ENCODE data around the gene DSG3.

Gene DSG3

DNA sequence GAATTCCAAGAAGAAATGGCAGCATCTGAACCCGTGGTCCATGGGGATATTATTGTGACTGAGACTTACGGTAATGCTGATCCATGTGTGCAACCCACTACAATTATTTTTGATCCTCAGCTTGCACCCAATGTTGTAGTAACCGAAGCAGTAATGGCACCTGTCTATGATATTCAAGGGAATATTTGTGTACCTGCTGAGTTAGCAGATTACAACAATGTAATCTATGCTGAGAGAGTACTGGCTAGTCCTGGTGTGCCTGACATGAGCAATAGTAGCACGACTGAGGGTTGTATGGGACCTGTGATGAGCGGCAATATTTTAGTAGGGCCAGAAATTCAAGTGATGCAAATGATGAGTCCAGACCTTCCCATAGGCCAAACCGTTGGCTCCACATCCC lies 34.4 kb upstream of the DSG3 start:
- no peaks in the 10 kb centered on the region for H3F3A ChIP-seq (ENCODE audit: low read depth)
- H3K9ac ChIP-seq (ENCODE audit: low read depth, low read length, poor library complexity, severe bottlenecking), result no peak overlapping the region
- no peaks in the 10 kb centered on the region for H4K20me1 ChIP-seq (ENCODE audit: insufficient read depth, low read length, poor library complexity, severe bottlenecking)
- TF ChIP-seq EZH2phosphoT487 (IDR thresholded peaks at IDR 0.05; ENCODE audit: borderline replicate concordance), result no peak
- TF ChIP-seq CTCF (conservative IDR thresholded peaks at IDR 0.05; ENCODE audit: low read length), result no peak
- H3K79me2 ChIP-seq (ENCODE audit: insufficient read depth, low read length), result no peaks in the 10 kb centered on the region
- no peaks in the 10 kb centered on the region for H3K9me3 ChIP-seq (ENCODE audit: insufficient read depth, low read depth, low read length)
- no peak overlapping the region for H2AFZ ChIP-seq (ENCODE audit: low read length)
- no peaks in the 10 kb centered on the region for H3K4me1 ChIP-seq (ENCODE audit: insufficient read depth, low read length, poor library complexity, severe bottlenecking)
- H3K9me2 ChIP-seq (replicated peaks; ENCODE audit: low read depth, low read length), result no peaks in the 10 kb centered on the region
- no peak overlapping the region for H3K4me2 ChIP-seq (ENCODE audit: low read depth, low read length, poor library complexity, severe bottlenecking)
- no peaks in the 10 kb centered on the region for H3K36me3 ChIP-seq (ENCODE audit: insufficient read depth, low read length)
- no peaks in the 10 kb centered on the region for H3K27me3 ChIP-seq (ENCODE audit: insufficient read depth, low read length, poor library complexity, severe bottlenecking)
- no peak overlapping the region for H3K4me3 ChIP-seq (ENCODE audit: low read length, poor library complexity, severe bottlenecking)

GRCh38 chr18:31417850-31418249 lies 29.7 kb upstream of the DSG3 start:
- Histone ChIP-seq H3K9me3 (ENCODE audit: insufficient read depth, low read depth, low read length) (no peaks in the 10 kb centered on the region), H3K9me2 (replicated peaks; ENCODE audit: low read depth, low read length) (no peaks in the 10 kb centered on the region), H3F3A (ENCODE audit: low read depth) (no peaks in the 10 kb centered on the region), H2AFZ (ENCODE audit: low read length) (no peak overlapping the region), H3K4me3 (ENCODE audit: low read length, poor library complexity, severe bottlenecking) (no peak overlapping the region), H3K27me3 (ENCODE audit: insufficient read depth, low read length, poor library complexity, severe bottlenecking) (no peaks in the 10 kb centered on the region), H3K36me3 (ENCODE audit: insufficient read depth, low read length) (no peaks in the 10 kb centered on the region), H3K9ac (ENCODE audit: low read depth, low read length, poor library complexity, severe bottlenecking) (no peak overlapping the region), H3K79me2 (ENCODE audit: insufficient read depth, low read length) (no peaks in the 10 kb centered on the region), H3K4me2 (ENCODE audit: low read depth, low read length, poor library complexity, severe bottlenecking) (no peak overlapping the region), H4K20me1 (ENCODE audit: insufficient read depth, low read length, poor library complexity, severe bottlenecking) (no peaks in the 10 kb centered on the region), H3K4me1 (ENCODE audit: insufficient read depth, low read length, poor library complexity, severe bottlenecking) (no peaks in the 10 kb centered on the region)
- TF ChIP-seq CTCF (conservative IDR thresholded peaks at IDR 0.05; ENCODE audit: low read length) (no peak), EZH2phosphoT487 (IDR thresholded peaks at IDR 0.05; ENCODE audit: borderline replicate concordance) (no peak)

DNA sequence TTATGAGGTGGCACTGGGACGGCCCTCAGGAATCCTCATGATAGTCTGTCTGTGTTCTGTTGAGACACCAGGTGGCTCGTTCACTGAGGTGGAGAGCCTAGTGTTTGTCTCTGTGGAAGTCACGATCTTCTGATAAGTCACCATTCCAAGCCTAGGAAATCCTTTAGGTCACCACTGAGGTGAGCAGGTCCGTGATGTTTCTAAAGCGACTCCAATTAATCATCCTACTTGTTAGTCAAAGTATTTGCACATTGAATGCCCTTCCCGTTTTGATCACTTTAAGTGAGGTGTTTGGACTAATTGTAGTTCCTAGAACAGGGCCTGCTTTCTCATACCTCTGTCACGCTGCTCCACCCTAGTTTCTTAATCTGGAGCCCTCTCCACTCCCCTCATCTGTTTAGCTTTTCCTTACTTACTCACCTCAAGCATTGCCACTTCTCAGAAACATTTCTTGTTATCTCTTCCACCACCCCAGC lies 28.0 kb upstream of the DSG3 start:
- no peak for TF ChIP-seq EZH2phosphoT487 (IDR thresholded peaks at IDR 0.05; ENCODE audit: borderline replicate concordance)
- no peak for TF ChIP-seq CTCF (conservative IDR thresholded peaks at IDR 0.05; ENCODE audit: low read length)
- H3K4me3 ChIP-seq (ENCODE audit: low read length, poor library complexity, severe bottlenecking), result no peak overlapping the region
- no peak overlapping the region for H3K9ac ChIP-seq (ENCODE audit: low read depth, low read length, poor library complexity, severe bottlenecking)
- H3K4me1 ChIP-seq (ENCODE audit: insufficient read depth, low read length, poor library complexity, severe bottlenecking), result no peaks in the 10 kb centered on the region
- no peaks in the 10 kb centered on the region for H3K9me3 ChIP-seq (ENCODE audit: insufficient read depth, low read depth, low read length)
- H3K9me2 ChIP-seq (replicated peaks; ENCODE audit: low read depth, low read length), result no peaks in the 10 kb centered on the region
- no peaks in the 10 kb centered on the region for H3K27me3 ChIP-seq (ENCODE audit: insufficient read depth, low read length, poor library complexity, severe bottlenecking)
- no peak overlapping the region for H3K4me2 ChIP-seq (ENCODE audit: low read depth, low read length, poor library complexity, severe bottlenecking)
- H2AFZ ChIP-seq (ENCODE audit: low read length), result no peak overlapping the region
- H3F3A ChIP-seq (ENCODE audit: low read depth), result no peaks in the 10 kb centered on the region
- H4K20me1 ChIP-seq (ENCODE audit: insufficient read depth, low read length, poor library complexity, severe bottlenecking), result no peaks in the 10 kb centered on the region
- no peaks in the 10 kb centered on the region for H3K36me3 ChIP-seq (ENCODE audit: insufficient read depth, low read length)
- H3K79me2 ChIP-seq (ENCODE audit: insufficient read depth, low read length), result no peaks in the 10 kb centered on the region

Measured in Loucy (cell line).